Stimulated activated CD8-positive, alpha-beta memory T cell treated with anti-CD3 and anti-CD28 coated beads, Interleukin-15, amount 100 ng/mL, for 24 hours (primary cell): ENCODE measurements around the gene TMCO4.
"Not testable (repeated sequence)": the region's sequence is repeated elsewhere in the genome, so short reads cannot be mapped to it uniquely, and the experiment has no call there.

Experiments used
- DNase-seq: peaks from one replicate; pipeline ENCODE4 v3.0.0-alpha.2; 2020; ENCODE audit warnings: low read depth

TMCO4 gene

DNA sequence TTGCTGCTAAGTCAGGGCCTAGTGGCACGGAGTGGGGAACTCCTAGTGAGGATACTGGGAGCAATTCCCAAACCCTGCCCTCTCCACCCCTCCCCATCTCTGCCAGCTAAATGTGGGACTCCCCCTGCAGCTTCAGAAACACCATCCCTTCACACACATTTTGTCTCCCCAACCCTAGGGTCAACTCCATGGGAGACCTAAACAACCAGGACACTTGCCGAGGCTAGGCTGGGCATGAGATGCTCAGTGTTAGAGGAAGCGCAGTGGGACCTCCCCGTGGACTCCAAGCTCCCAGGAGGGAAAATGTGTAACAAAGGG lies 13.9 kb upstream of the TMCO4 start:
- no peak for DNase-seq

DNA sequence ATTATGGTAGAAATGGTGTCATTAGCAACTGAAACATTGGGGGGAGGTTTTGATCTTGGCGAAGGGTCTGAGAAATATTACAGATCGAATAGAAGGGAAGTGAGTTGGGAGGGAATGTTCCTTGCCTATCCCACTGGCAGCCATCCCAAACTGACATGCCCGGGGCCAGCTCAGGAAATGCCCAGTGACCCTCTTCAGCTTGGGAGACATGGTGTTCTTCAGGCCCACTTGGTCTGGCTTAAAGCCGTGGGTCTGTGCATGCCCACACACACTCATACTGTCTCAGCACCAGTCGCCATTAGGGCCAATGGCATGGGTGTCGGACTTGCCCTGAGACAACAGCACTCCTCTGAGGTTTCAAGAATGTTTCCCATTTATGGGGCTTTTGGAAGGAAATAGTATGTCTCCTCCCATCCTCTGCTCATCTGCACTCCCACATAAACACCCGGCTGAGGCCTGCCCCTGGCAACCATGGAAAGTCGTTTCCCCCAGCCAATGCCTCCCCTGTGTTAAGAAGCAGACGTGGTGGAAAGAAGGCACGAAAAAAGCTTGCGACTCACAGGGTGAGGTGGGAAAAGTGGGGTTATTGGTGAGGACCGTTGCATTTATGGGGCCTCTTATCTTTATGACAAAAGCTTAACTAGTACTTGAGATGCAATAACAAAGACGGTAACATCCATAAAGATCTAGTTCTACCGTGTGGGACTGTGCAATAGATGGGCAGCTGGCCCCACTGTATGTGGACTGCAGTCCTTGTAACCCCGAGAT lies 13.3 kb upstream of the TMCO4 start:
- DNase-seq, result no peak

GRCh38 chr1:19811206-19811851 lies 11.6 kb upstream of the TMCO4 start:
- peak; percentile 10 for DNase-seq

GRCh38 chr1:19809044-19809750 lies 9.5 kb upstream of the TMCO4 start:
- DNase-seq, result no peak

DNA sequence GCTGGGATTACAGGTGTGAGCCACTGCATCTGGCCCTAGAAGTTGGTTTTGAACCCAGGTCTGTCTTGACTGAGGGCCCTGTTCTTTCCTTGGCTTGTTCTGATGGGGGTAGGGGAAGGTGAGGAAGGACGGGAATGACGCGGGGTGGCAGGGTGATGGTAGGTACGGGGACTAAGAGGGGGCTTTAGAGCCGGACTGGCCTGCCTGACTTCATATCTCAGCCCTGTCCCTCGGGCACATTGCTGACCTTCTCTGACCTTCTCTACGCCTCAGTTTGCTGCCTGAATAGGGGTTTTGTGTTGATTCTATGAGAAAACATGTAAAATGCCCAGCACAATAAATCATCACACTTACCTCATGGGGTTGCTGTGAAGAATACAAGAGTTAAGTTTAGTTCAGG lies 8.6 kb upstream of the TMCO4 start:
- no peak for DNase-seq

- no peak for DNase-seq
These were observed 5.1 kb upstream of the TMCO4 start for GRCh38 chr1:19804831-19805251.

DNA sequence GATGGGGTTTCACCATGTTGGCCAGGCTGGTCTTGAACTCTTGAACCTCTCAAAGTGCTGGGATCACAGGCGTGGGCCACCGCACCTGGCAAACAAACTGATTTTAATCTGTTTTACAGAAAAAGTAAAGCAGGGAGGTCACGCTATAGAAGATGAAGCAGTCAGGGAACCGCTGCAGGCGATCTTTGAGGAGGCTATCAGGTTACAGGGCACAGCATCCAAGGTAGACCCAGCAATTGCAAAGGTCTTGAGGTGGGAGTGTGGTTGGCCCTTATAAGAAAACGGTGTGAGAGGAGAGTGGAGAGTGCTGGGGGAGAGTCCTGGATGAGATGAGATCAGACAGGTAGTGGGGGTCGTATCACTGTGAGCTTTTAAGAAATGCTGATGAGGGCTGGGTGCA lies 2.6 kb upstream of the TMCO4 start:
- no peak for DNase-seq

DNA sequence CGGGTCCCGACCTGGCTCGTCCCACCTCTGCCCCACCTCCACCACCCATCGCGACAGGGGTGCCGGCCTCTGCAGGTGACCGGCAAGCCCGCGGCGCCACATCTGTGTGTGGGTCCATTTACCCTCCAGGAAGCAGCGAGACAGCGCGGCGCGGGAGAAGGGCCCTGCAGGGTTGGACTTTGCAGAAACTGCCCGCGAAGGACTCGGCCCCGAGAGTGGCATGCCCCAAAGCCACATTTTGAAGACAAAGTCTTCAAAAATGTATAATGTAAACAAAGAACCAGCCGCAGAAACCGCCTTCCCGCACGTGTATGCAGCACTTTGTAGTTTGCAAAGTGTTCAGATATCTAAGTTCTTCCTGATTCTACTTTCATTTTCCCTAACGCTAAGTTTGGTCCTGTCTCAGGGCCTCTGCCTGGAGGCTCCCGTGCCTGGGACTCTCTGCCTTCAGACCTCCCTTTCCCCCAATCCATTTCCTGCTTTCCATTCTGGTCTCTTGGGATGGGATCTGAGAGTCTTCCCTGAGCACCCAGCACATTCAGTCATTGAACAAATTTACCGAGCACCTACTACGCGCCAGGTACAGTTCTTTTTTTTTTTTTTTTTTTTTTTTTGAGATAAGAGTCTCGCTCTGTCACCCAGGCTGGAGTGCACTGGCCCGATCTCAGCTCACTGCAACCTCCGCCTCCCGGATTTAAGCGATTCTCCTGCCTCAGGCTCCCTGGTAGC lies 524 bp upstream of the TMCO4 start:
- DNase-seq, result no peak

- no peak for DNase-seq
These were observed 1.1 kb downstream of the TMCO4 start for GRCh38 chr1:19798486-19799229.

DNA sequence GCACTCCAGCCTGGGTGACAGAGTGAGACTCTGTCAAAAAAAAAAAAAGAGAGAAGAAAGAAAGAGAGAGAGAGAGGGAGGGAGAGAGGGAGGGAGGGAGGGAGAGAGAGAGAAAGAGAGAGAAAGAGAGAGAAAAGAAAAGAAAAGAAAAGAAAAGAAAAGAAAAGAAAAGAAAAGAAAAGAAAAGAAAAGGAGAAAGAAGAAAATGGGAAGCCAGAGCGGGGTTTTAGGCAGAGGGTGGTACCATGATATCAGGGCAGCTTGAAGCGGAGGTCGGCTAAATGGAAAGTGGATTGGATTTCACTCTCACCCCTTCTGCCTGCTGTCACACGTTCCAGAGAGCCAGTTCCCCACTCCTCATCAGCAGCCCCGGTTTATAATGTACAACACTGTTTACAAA lies 1.9 kb downstream of the TMCO4 start:
- no peak for DNase-seq

DNA sequence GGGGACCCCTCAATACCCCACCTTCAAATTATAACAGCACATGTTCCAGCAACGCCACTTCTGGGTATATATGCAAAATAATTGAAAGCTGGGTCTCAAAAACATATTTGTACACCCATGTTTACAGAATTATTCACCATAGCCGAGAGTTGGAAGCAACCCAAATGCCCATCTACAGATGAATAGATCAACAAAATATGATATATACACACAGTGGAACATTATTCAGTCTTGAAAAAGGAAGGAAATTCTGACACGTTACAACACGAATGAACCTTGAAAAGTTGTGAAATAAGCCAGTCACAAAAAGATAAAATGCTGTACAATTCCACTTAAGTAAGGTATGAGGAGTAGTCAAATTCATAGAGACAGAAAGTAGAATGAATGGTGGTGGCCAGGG lies 5.1 kb downstream of the TMCO4 start:
- no peak for DNase-seq

DNA sequence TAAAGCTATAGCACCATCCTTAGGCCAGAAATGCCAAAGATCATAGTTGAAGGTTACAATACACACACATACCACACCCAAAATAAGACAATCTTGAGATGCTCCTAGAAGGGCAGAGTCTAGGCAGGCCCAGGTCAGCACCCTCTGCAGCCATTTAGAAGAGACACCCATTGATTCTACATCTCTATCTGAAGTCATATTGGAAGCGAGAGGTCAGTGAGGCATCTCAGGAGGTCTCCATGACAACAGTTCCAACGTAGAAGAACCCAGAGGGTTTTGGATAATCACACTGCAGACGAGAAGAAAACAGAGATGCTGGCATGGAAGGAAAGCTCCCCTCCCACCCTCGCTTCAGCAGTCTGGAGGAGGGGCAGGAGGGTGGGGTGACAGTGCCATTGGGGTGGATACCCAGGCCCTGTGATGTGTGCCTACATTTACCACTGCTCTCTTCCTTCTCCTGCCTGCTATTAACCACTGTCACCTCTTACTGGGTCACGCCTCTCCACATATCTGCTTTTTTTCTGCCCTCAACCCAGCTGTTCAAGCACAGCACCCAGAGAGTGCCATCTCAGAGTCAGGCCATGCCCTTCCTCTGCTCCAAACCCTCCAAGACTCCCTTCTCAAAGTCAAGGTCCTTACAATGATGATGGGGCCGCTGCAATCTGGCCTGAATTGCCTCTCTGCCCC lies 6.2 kb downstream of the TMCO4 start:
- no peak for DNase-seq

- DNase-seq, result no peak
These were observed 7.3 kb downstream of the TMCO4 start for GRCh38 chr1:19792237-19793002.

DNA sequence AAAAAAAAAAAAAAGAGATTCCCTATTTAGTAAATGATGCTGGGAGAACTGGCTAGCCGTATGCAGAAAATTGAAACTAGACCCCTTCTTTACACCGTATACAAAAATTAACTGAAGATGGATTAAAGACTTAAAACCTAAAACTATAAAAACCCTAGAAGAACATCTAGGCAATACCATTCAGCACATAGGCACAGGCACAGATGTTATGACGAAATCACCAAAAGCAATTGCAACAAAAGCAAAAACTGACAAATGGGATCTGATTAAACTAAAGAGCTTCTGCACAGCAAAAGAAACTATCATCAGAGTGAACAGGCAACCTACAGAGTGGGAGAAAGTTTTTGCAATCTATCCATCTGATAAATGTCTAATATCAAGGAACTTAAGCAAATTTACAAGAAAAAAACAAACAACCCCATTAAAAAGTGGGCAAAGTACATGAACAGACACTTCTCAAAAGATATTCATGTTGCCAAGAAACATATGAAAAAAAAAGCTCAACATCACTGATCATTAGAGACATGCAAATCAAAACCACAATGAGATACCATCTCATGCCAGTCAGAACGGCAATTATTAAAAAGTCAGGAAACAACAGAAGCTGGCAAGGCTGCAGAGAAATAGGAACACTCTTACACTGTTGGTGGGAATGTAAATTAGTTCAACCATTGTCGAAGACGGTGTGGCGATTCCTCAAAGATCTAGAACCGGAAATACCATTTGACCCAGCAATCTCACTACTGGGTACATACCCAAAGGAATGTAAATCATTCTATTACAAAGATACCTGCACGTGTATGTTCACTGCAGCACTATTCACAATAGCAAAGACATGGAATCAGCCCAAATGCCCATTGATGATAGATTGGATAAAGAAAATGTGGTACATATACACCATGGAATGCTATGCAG lies 9.4 kb downstream of the TMCO4 start:
- not testable (repeated sequence) for DNase-seq

GRCh38 chr1:19786988-19787423 lies 12.7 kb downstream of the TMCO4 start:
- DNase-seq, result no peak

DNA sequence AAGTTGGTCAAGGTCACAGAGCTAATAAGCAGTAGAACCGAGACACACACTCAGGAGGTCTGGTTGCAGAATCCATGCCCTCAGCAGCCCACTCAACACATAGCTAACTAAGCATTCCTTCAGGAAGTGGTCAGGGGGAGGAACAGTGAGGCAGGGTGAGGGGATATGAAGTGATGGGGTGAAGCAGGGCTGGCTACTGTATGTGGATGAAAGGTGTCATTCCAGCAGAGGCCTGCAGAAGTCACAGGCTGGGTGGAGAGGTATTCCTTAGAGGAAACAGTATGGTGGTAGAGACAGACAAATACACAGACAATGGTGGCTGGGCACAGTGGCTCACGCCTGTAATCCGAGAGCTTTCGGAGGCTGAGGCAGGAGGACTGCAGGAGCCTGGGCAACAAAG lies 14.1 kb downstream of the TMCO4 start:
- no peak for DNase-seq

DNA sequence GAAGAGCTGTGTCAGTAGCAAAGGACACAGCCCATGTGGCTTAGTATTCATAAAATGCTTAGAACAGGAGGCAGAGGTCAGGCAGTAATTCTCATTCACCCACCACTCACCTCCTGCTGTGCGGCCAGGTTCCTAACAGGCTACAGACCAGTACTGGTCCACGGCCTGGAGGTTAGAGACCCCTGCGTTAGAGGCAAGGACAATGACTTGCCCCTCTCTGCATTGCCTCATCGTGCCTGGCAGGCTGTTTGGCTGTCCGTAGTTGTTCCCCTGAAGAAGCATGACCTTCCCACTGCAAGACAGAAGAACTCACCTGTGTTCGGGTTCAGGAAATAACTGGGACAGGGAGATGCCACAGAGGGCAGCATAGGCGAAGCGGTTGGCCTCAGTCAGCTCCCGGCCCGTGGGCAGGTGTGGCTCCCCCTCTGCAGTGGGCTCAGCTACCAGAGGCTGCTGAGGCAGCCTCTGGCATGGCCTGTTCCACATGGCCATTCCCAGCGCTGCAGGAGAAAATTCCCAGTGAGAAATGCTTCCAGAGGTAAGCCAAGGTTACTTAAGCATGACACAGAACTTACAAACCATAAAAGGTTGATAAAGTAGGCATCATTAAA lies 19.3 kb downstream of the TMCO4 start:
- no peak for DNase-seq

DNA sequence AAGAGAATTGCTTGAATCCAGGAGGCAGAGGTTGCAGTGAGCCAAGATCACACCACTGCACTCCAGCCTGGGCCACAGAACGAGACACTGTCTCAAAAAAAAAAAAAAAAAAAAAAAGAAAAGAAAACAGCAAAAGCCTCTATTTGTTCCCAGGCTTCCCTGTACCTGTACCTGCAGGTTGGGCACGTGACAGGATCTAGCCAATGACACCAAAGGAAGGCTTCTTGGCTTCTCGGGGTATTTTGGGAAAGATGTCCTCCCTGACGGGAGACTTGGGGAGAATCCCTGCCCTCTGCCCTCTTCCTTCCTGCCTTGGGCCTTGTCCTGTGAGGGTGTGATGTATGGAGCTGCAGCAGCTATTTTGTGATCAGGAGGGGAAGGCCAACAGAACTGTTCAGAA lies 22.8 kb downstream of the TMCO4 start:
- DNase-seq, result no peak

DNA sequence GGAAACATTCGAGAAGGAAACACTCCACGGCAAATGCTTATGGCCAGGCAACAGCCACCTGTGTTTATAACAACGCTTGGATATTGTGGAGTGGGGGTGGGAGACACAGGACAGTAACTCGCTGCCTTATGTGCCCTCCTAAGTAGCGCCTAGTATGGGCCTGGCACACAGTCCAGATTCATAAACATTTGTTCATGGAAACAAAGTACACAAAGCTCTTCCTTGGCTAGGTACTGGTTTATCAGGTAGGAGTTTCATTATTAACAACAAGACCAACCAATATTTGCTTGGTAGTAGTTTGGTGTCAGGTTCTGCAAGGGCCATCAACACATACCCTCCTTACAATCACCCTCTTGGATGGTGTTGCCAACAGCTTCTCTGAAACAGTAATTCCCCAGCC lies 23.4 kb downstream of the TMCO4 start:
- no peak for DNase-seq
